ENCODE data around the gene GALNT2.

DNA sequence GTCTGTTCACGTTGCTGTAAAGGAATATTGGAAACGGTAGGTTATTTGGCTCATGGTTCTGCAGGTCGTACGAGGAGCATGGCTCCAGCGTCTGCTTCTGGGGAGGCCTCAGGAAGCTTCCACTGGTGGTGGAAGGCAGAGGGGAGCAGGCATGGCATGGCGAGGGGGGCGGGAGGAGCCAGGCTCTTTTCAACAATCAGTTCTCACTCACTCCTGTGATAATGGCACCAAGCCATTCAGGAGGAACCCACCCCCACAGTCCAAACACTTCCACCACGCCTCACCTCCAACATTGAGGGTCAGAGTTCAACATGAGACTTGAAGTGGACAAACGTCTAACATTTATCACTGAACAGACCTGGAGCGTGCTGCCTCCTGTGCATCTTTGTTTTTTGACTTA is 217.9 kb downstream of the GALNT2 start:
- TF ChIP-seq, protein P1, sequence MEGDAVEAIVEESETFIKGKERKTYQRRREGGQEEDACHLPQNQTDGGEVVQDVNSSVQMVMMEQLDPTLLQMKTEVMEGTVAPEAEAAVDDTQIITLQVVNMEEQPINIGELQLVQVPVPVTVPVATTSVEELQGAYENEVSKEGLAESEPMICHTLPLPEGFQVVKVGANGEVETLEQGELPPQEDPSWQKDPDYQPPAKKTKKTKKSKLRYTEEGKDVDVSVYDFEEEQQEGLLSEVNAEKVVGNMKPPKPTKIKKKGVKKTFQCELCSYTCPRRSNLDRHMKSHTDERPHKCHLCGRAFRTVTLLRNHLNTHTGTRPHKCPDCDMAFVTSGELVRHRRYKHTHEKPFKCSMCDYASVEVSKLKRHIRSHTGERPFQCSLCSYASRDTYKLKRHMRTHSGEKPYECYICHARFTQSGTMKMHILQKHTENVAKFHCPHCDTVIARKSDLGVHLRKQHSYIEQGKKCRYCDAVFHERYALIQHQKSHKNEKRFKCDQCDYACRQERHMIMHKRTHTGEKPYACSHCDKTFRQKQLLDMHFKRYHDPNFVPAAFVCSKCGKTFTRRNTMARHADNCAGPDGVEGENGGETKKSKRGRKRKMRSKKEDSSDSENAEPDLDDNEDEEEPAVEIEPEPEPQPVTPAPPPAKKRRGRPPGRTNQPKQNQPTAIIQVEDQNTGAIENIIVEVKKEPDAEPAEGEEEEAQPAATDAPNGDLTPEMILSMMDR (IDR thresholded peaks at IDR 0.05; ENCODE audit: poor library complexity): no peak
- TF ChIP-seq EZH2phosphoT487 (IDR thresholded peaks at IDR 0.05; ENCODE audit: low read depth, severe bottlenecking, unreplicated experiment): no peak
- TF ChIP-seq EZH2 (IDR thresholded peaks at IDR 0.05; ENCODE audit: borderline replicate concordance): no peak
